Prostate gland (tissue), 2 donors: Measurements from ENCODE around the gene KRCC1.

ENCODE experiments used
- CTCF ChIP-seq, 4 experiments: fragments of 200-600 bp in 2 of 4; fragments of 450-650 bp in 2 of 4; sonication (generic) in 2 of 4; IDR thresholded peaks; 1 replicate in 3 of 4; 2 replicates in 1 of 4; pipeline ENCODE4 v1.5.1; 2016 to 2019; ENCODE audit warnings: antibody characterized with exemption in 4 of 4, mild to moderate bottlenecking in 2 of 4, moderate library complexity in 2 of 4
- POLR2AphosphoS5 ChIP-seq: sonication (generic); formaldehyde crosslinking; IDR thresholded peaks from one replicate; pipeline ENCODE4 v1.6.1; 2017; ENCODE audit warnings: antibody characterized with exemption

GRCh38 chr2:88097891-88098557 is 42.4 kb upstream of the KRCC1 start:
- TF ChIP-seq CTCF (IDR thresholded peaks at IDR 0.05) (no peak), POLR2AphosphoS5 (no peak)
